ES-I3 (cell line): ENCODE measurements around the gene RNF187.
"Not testable (repeated sequence)": the region's sequence is repeated elsewhere in the genome, so short reads cannot be mapped to it uniquely, and the experiment has no call there.

Experiments used
- H3K36me3 ChIP-seq: 2 replicates; pipeline ENCODE4 v1.6.1; 2013; ENCODE audit warnings: mild to moderate bottlenecking, low read length, control low read depth, moderate library complexity; ENCODE audit not compliant: insufficient read depth
- H3K4me1 ChIP-seq: 2 replicates; pipeline ENCODE4 v1.6.1; 2013; ENCODE audit warnings: mild to moderate bottlenecking, control low read depth, low read length; ENCODE audit not compliant: insufficient read depth
- H3K9ac ChIP-seq: 2 replicates; pipeline ENCODE4 v1.6.1; 2013; ENCODE audit warnings: low read depth, mild to moderate bottlenecking, low read length, moderate library complexity
- H3K9me3 ChIP-seq: 2 replicates; pipeline ENCODE4 v1.6.1; 2013; ENCODE audit warnings: mild to moderate bottlenecking, low read length, moderate library complexity; ENCODE audit not compliant: control insufficient read depth, insufficient read depth

The RNF187 gene

DNA sequence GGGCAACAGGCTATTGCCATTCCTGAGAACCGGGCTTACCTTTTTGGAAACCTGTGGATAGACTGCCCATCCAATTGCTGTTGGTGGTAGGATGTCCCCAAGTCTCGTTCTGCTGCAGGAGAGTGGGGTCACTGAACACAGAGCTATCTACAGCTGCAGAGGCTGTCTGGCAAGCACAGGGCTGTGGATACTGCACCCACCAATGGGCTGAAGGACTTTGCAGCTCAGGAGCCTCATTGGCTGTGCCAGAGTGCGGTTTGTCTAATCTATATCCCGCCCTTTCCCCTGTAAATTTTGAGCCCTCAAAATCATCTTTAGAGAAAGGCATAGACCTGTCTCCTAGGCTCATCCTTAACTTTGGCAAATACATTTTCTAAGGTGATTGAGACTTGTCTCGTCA is 15.3 kb downstream of the RNF187 start:
- Histone ChIP-seq H3K4me1 (no peaks in the 10 kb centered on the region), H3K9me3 (no peaks in the 10 kb centered on the region), H3K36me3 (no peaks in the 10 kb centered on the region), H3K9ac (no peak overlapping the region)

DNA sequence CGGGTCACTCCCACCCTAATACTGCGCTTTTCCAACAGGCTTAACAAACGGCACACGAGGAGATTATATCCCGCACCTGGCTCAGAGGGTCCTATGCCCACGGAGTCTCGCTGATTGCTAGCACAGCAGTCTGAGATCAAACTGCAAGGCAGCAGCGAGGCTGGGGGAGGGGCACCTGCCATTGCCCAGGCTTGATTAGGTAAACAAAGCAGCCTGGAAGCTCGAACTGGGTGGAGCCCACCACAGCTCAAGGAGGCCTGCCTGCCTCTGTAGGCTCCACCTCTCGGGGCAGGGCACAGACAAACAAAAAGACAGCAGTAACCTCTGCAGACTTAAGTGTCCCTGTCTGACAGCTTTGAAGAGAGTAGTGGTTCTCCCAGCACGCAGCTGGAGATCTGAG is 18.8 kb downstream of the RNF187 start:
- H3K36me3 ChIP-seq, H3K9ac ChIP-seq, H3K4me1 ChIP-seq, H3K9me3 ChIP-seq: not testable (repeated sequence)

- Histone ChIP-seq H3K9me3 (0 out of 2 replicates have a peak, but pooled peaks cover 4% of the 10 kb centered on the region), H3K9ac (no peak overlapping the region), H3K4me1 (no peaks in the 10 kb centered on the region), H3K36me3 (no peaks in the 10 kb centered on the region)
These were observed 20.9 kb downstream of the RNF187 start for GRCh38 chr1:228507961-228508652.

DNA sequence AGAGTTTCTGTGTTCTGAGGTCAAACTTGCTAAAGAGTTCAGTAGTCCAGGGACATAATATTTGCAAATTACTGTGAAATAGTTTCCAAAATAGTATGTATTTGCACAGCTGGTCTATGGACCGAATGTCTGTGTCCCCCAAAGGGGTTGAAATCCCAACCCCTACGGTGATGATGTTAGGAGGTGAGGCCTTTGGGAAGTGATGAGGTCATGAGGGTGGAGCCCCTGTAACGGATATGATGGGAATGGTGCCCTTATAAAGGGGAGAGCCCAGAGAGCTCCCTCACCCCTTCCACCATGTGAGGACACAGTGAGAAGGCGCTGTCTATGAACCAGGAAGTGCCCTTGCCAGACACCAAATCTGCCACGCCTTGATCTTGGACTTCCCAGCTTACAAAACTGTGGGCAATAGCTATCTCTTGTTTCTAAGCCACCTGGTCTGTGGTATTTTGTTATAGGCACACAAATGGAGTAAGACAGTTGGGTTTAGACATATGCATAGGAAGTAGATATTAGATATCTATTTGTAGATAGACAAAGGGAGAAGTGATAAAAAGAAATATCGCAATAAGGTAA is 21.7 kb downstream of the RNF187 start:
- 0 out of 2 replicates have a peak, but pooled peaks cover 4% of the 10 kb centered on the region for H3K9me3 ChIP-seq
- no peaks in the 10 kb centered on the region for H3K4me1 ChIP-seq
- H3K36me3 ChIP-seq: no peaks in the 10 kb centered on the region
- no peak overlapping the region for H3K9ac ChIP-seq

DNA sequence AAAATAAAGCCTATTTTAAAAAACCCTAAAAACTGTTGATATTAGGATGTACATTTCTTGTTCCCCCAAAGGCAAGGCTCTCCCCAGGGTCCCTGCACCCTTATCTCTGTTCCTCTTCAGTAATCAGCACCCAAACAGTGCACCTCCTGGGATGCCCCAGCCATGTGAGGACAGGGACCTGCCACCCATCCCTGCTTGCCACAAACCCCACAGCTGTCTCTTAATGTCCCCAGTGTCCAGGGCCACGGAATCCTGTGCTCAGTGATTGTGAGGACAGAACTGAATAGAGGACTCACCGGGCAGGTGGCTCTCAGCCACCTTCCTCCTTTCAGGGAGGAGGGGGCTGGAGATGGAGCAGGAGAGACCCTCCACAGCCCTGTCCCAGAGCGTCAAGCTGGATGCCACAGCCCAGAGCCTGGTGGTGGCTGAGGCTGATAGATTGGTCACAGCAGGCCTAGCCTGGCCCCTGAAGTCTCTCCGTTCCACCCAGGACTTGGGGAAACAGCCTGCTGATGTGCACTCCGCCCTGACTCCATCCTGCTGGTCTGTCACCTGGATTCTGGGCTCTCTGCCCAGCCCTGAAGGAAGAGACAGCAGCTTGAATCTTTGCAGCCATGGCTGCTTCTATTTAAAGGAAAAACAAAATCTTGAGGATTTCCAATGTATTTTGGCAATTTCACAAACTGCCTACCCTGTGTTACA is 23.1 kb downstream of the RNF187 start:
- 0 out of 2 replicates have a peak, but pooled peaks cover 4% of the 10 kb centered on the region for H3K9me3 ChIP-seq
- no peaks in the 10 kb centered on the region for H3K36me3 ChIP-seq
- H3K4me1 ChIP-seq: no peaks in the 10 kb centered on the region
- no peak overlapping the region for H3K9ac ChIP-seq

DNA sequence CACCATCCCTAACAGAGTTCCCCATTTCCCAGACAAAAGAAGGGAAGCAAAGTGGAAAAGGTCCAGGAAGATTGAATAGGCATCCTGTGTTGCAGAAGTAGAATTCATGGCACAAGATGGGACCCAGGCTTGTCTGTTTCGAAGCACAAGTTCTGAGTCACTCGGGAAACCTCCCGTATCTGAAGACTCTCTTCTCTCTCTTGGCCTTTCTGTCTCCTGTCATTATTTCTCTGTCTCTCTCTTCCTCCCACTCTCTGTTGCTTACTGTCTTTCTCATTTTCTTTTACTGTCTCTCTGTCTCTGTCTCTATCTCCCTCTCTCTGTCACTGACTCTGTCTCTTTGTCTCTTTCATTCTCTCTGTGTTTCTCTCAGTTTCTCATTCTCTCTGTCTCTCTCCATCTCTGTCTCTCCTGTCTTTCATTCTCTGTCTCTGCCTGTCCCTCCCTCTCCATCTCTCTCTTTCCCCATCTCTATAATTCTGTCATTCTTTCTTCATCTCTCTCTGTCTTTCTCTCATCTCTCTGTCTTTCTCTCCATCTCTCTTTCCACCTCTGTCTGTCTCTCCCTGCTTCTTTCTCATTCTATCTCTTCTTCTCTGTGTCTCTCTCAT is 23.7 kb downstream of the RNF187 start:
- no peaks in the 10 kb centered on the region for H3K4me1 ChIP-seq
- H3K9ac ChIP-seq: no peak overlapping the region
- 0 out of 2 replicates have a peak, but pooled peaks cover 4% of the 10 kb centered on the region for H3K9me3 ChIP-seq
- no peaks in the 10 kb centered on the region for H3K36me3 ChIP-seq

- no peak overlapping the region for H3K9ac ChIP-seq
- H3K9me3 ChIP-seq: 0 out of 2 replicates have a peak, but pooled peaks cover 4% of the 10 kb centered on the region
- no peaks in the 10 kb centered on the region for H3K4me1 ChIP-seq
- H3K36me3 ChIP-seq: no peaks in the 10 kb centered on the region
These were observed 24.6 kb downstream of the RNF187 start for GRCh38 chr1:228511546-228512445.

- Histone ChIP-seq H3K9me3 (0 out of 2 replicates have a peak, but pooled peaks cover 4% of the 10 kb centered on the region), H3K36me3 (no peaks in the 10 kb centered on the region), H3K9ac (no peak overlapping the region), H3K4me1 (no peaks in the 10 kb centered on the region)
These were observed 25.6 kb downstream of the RNF187 start for GRCh38 chr1:228512781-228513198.

DNA sequence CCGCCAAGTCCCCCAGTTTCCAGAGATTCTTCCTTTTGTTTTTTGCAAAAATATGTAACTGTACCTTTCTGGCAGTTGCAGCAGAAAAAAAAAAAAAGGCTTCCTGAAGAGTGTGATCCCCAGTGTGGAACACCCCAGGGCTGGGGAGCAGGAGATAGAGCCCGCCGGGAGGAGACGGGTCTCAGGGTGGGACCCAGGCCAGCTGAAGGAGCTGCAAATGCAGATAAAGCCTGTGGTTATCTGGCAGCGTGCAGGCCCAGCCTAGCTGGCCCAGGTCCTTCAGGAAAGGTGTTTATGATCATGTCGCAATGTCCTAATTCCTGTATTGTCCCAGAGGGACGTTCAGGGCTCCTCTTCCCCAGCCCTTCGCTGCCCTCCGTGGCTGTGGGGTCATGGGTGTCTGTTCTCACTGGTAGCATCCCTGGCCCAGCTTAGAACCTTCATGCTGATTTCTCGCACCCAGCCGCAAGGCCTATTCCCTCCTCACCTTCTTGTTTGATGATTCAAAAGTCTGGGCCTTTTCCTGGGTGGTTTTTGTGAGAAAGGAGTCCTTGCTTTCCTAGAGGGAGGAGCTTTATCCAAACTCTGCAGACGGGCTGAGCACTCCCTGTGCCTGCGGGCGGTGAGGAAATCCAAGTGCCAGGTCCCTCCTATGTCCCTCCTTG is 26.2 kb downstream of the RNF187 start:
- H3K9ac ChIP-seq: no peak overlapping the region
- H3K36me3 ChIP-seq: no peaks in the 10 kb centered on the region
- 0 out of 2 replicates have a peak, but pooled peaks cover under 1% of the 10 kb centered on the region for H3K9me3 ChIP-seq
- no peaks in the 10 kb centered on the region for H3K4me1 ChIP-seq

- H3K9ac ChIP-seq: no peak overlapping the region
- H3K9me3 ChIP-seq: no peaks in the 10 kb centered on the region
- H3K4me1 ChIP-seq: no peaks in the 10 kb centered on the region
- H3K36me3 ChIP-seq: no peaks in the 10 kb centered on the region
These were observed 27.2 kb downstream of the RNF187 start for GRCh38 chr1:228514421-228514820.

DNA sequence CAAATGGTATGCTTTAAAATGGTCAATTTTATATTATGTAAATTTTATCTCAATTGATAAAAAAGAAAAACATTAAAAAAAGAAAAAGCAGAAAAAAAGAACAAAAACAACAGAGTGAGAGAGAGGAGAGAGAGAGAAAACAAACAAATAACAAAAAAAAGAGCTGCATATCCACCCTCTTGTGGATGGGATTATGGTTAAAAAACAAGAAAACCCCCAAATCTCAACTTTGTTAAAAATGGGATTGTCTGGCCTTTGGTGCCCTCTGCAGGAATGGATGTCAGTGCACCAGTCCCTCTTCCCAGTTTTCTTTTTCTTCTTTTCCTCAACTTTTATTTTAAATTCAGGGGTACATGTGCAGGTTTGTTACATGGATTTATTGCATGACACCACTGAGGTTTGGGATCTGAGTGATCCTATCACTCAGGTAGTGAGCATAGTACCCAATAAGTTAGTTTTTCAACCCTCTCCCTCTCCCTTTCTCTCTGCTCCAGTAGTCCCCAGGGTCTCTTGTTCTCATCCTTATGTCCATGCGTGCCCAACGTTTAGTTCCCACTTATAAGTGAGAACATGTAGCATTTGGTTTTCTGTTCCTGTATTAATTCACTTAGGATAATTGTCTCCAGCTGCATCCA is 28.1 kb downstream of the RNF187 start:
- no peaks in the 10 kb centered on the region for H3K9me3 ChIP-seq
- no peak overlapping the region for H3K9ac ChIP-seq
- H3K4me1 ChIP-seq: no peaks in the 10 kb centered on the region
- H3K36me3 ChIP-seq: no peaks in the 10 kb centered on the region

DNA sequence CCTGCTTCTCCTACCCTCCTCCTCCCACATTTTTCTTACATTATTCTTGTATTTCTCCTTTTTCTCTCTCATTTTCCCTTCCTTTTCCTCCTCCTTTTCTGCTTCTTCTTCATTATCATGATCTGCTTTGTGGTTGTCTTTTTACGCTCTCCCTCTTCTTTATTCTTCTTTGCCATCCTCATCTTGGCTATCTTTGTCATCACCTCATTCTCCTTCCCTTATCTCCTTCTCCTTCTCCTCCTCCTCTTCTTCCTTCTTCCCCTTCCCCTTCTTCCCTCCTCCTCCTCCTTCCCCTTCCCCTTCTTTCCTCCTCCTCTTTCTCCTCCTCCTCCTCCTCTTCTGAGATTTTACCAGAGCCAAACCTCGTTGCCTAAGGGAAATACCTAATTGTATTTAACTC is 30.5 kb downstream of the RNF187 start:
- Histone ChIP-seq H3K36me3 (no peaks in the 10 kb centered on the region), H3K9ac (no peak overlapping the region), H3K4me1 (no peaks in the 10 kb centered on the region), H3K9me3 (no peaks in the 10 kb centered on the region)

DNA sequence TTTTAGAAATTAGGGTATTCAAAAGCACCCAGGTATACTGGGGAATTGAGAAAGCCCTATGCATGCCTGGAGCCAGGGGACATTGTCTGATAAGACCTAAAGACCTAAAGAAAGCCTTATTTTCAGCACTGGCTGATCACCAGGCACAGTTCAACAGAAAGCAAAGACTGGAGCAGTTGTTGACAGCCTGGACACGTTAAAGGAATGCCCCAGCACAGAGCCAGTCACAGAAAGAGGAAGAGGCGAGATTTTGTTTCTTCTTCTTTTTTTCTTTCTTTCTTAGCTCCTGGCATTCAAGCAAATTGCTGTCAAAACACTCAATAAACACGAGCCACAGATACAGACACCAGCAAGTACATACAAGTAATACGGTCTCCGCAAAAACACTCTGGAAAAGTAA is 40.4 kb downstream of the RNF187 start:
- Histone ChIP-seq H3K4me1 (no peaks in the 10 kb centered on the region), H3K9me3 (no peaks in the 10 kb centered on the region), H3K9ac (no peak overlapping the region), H3K36me3 (no peaks in the 10 kb centered on the region)
